H1 (cell line): ENCODE results near the gene FAM170B.

Experiments used
- CBX8 ChIP-seq: fragments of 300-800, 300-1000 bp; sonication (generic); IDR thresholded peaks from 2 replicates; pipeline ENCODE4 v1.7.1; 2016; ENCODE audit warnings: low read depth, low read length, borderline replicate concordance
- CEBPB ChIP-seq: IDR thresholded peaks from 2 replicates; pipeline ENCODE4 v1.6.1; 2012; ENCODE audit warnings: low read depth, low read length
- CHD2 ChIP-seq: IDR thresholded peaks from 2 replicates; pipeline ENCODE4 v1.6.1; 2012; ENCODE audit warnings: low read length, improper control_type of control experiment
- EP300 ChIP-seq, 2 experiments: IDR thresholded peaks; 1 replicate in 1 of 2; 2 replicates in 1 of 2; pipeline ENCODE4 v1.6.1; 2011 to 2012; ENCODE audit warnings: low read depth in 2 of 2, low read length in 2 of 2, mild to moderate bottlenecking in 2 of 2, borderline replicate concordance in 1 of 2, inconsistent platforms in 1 of 2, moderate library complexity in 1 of 2
- EZH2 ChIP-seq: fragments of 200-600 bp; sonication (generic); IDR thresholded peaks from 2 replicates; pipeline ENCODE4 v1.7.1; 2012; ENCODE audit warnings: low read depth, mild to moderate bottlenecking, moderate library complexity, low read length, inconsistent platforms; ENCODE audit not compliant: severe bottlenecking
- KDM1A ChIP-seq: fragments of 200-600, 300-600 bp; sonication (generic); IDR thresholded peaks from 2 replicates; pipeline ENCODE4 v1.7.1; 2016; ENCODE audit warnings: mild to moderate bottlenecking, low read length, borderline replicate concordance
- MAFK ChIP-seq: IDR thresholded peaks from 2 replicates; pipeline ENCODE4 v1.6.1; 2012; ENCODE audit warnings: low read depth, mild to moderate bottlenecking, improper control_type of control experiment, low read length
- POLR2A ChIP-seq, 2 experiments: IDR thresholded peaks; 1 replicate in 1 of 2; 2 replicates in 1 of 2; pipeline ENCODE4 v1.6.1; 2011; ENCODE audit warnings: low read depth in 2 of 2, low read length in 2 of 2, mild to moderate bottlenecking in 2 of 2; ENCODE audit errors: control extremely low read depth in 1 of 2
- POLR2AphosphoS5 ChIP-seq: IDR thresholded peaks from 2 replicates; pipeline ENCODE4 v1.6.1; 2011; ENCODE audit warnings: low read depth, low read length
- SAP30 ChIP-seq: fragments of 300-600 bp; sonication (generic); IDR thresholded peaks from 2 replicates; pipeline ENCODE4 v1.7.1; 2012; ENCODE audit warnings: low read length, moderate library complexity, mild to moderate bottlenecking, inconsistent platforms; ENCODE audit not compliant: insufficient read depth, insufficient replicate concordance
- SP1 ChIP-seq: IDR thresholded peaks from 2 replicates; pipeline ENCODE4 v1.6.1; 2011; ENCODE audit warnings: low read depth, low read length
- YY1 ChIP-seq: IDR thresholded peaks from 2 replicates; pipeline ENCODE4 v1.6.1; 2011; ENCODE audit warnings: low read depth, mild to moderate bottlenecking, low read length
- TF ChIP-seq, protein P1 (sequence below), 3 experiments: IDR thresholded peaks; 1 replicate in 2 of 3; 2 replicates in 1 of 3; pipeline versions ENCODE4 v1.5.1 to v1.6.1; 2011; ENCODE audit warnings: low read length in 3 of 3, mild to moderate bottlenecking in 3 of 3, inconsistent platforms in 2 of 3, low read depth in 1 of 3, moderate library complexity in 1 of 3; ENCODE audit not compliant: insufficient read depth in 1 of 3; ENCODE audit errors: control extremely low read depth in 1 of 3
- TF ChIP-seq, protein P2 (sequence below): IDR thresholded peaks from 2 replicates; pipeline ENCODE4 v1.6.1; 2012; ENCODE audit warnings: inconsistent platforms

DNA sequence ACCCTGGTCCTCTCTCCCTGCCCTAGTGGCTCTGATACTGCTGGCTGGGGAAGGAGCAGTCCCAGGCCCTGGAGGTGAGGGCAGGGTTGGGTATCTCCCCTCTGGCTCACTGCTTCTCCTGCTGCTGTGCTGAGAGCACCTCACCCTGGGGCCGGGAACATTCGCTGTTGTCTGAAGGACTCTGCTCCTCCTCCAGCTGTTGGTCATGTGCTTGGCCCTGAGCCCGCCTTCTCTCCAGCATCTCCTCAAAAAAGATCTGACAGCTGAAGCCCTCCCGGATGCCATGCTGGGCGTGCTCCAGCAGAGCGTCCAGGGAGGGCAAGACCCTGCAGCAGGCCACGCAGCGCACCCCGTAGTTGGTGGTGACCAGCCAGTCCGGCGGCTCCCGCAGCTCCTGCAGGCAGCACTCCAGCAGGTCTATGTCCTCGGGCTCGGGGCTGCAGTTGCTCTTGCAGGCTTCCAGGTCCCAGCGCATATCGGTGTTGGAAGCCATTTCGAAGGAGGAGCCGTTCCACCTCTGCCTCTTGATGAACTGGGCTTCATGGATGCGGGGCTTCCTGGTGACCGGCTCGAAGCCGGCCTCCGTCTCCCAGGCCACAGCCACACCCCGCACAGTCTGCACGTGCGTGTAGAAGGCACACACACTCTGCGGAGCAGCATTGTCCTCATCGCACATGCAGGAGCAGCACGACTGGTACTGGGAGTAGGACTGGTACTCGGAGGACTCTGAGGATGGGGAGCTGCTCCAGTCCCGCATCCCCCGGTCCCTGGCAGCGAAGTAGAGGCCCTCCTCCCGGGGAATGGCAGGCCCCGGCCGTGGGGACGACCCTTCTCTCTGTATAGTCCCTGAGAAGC is 2.1 kb downstream of the FAM170B start:
- TF ChIP-seq POLR2A (IDR thresholded peaks at IDR 0.05; ENCODE audit: control extremely low read depth in 1 of 2, low read depth in 2 of 2, low read length in 2 of 2) (no peak), CBX8 (no peak), EP300 (IDR thresholded peaks at IDR 0.05; ENCODE audit: borderline replicate concordance in 1 of 2, low read depth in 2 of 2, low read length in 2 of 2) (no peak), SP1 (no peak), POLR2AphosphoS5 (no peak), EZH2 (no peak), SAP30 (no peak), CHD2 (no peak), MAFK (no peak), YY1 (no peak), KDM1A (no peak), CEBPB (no peak)
- TF ChIP-seq, protein P1, sequence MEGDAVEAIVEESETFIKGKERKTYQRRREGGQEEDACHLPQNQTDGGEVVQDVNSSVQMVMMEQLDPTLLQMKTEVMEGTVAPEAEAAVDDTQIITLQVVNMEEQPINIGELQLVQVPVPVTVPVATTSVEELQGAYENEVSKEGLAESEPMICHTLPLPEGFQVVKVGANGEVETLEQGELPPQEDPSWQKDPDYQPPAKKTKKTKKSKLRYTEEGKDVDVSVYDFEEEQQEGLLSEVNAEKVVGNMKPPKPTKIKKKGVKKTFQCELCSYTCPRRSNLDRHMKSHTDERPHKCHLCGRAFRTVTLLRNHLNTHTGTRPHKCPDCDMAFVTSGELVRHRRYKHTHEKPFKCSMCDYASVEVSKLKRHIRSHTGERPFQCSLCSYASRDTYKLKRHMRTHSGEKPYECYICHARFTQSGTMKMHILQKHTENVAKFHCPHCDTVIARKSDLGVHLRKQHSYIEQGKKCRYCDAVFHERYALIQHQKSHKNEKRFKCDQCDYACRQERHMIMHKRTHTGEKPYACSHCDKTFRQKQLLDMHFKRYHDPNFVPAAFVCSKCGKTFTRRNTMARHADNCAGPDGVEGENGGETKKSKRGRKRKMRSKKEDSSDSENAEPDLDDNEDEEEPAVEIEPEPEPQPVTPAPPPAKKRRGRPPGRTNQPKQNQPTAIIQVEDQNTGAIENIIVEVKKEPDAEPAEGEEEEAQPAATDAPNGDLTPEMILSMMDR (IDR thresholded peaks at IDR 0.05; ENCODE audit: control extremely low read depth in 1 of 3, insufficient read depth in 1 of 3, low read depth in 1 of 3, low read length in 3 of 3), result no peak
- TF ChIP-seq, protein P2, sequence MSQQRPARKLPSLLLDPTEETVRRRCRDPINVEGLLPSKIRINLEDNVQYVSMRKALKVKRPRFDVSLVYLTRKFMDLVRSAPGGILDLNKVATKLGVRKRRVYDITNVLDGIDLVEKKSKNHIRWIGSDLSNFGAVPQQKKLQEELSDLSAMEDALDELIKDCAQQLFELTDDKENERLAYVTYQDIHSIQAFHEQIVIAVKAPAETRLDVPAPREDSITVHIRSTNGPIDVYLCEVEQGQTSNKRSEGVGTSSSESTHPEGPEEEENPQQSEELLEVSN, result no peak
